ENCODE results near the gene STK11IP. TPM values are rescaled to one million over a fixed set of nuclear protein-coding genes. Genes with fewer than 3 reads are reported as not detected.

STK11IP gene
- polyA plus RNA-seq, 1 donor from 2014 or later = 54.9 TPM

- TF ChIP-seq REST (IDR thresholded peaks at IDR 0.05; ENCODE audit: borderline replicate concordance) = no peak
- TF ChIP-seq CTCF (IDR thresholded peaks at IDR 0.05; ENCODE audit: poor library complexity, severe bottlenecking) = no peak
- no peak for TF ChIP-seq TAF1 (IDR thresholded peaks at IDR 0.05; ENCODE audit: low read depth)
- no peak for TF ChIP-seq POLR2AphosphoS5 (IDR thresholded peaks at IDR 0.05)
- no peak for TF ChIP-seq RAD21 (conservative IDR thresholded peaks at IDR 0.05)
- no peak for TF ChIP-seq SMC3 (conservative IDR thresholded peaks at IDR 0.05; ENCODE audit: poor library complexity)
- TF ChIP-seq MXI1 (conservative IDR thresholded peaks at IDR 0.05; ENCODE audit: poor library complexity, severe bottlenecking) = no peak
- no peak for TF ChIP-seq EP300 (conservative IDR thresholded peaks at IDR 0.05; ENCODE audit: poor library complexity, severe bottlenecking)
- no peak for TF ChIP-seq EZH2 (IDR thresholded peaks at IDR 0.05; ENCODE audit: borderline replicate concordance, insufficient read depth, low read length, poor library complexity, severe bottlenecking)
- Histone ChIP-seq H3K27ac (ENCODE audit: low read length) (no peak overlapping the region), H3K9me3 (ENCODE audit: low read length) (no peaks in the 10 kb centered on the region), H3K4me3 (ENCODE audit: low read length) (no peak overlapping the region), H3K36me3 (ENCODE audit: insufficient read depth, low read length) (no peaks in the 10 kb centered on the region), H3K4me2 (ENCODE audit: low read length) (no peak overlapping the region), H4K20me1 (ENCODE audit: insufficient read depth) (no peaks in the 10 kb centered on the region), H2AFZ (ENCODE audit: low read depth, low read length) (no peak overlapping the region), H3K9me2 (ENCODE audit: insufficient read depth, low read length) (no peaks in the 10 kb centered on the region), H3K27me3 (ENCODE audit: insufficient read depth, low read depth, low read length) (no peaks in the 10 kb centered on the region), H3F3A (ENCODE audit: insufficient read depth, low read length, poor library complexity, severe bottlenecking) (no peaks in the 10 kb centered on the region), H3K9ac (ENCODE audit: low read length) (no peak overlapping the region), H3K79me2 (replicated peaks; ENCODE audit: insufficient read depth, low read length) (no peaks in the 10 kb centered on the region)
Observed at GRCh38 chr2:219616550-219616949, 18.9 kb downstream of the STK11IP start.

- TF ChIP-seq RAD21 (conservative IDR thresholded peaks at IDR 0.05) = no peak
- TF ChIP-seq MXI1 (conservative IDR thresholded peaks at IDR 0.05; ENCODE audit: poor library complexity, severe bottlenecking) = no peak
- TF ChIP-seq SMC3 (conservative IDR thresholded peaks at IDR 0.05; ENCODE audit: poor library complexity) = no peak
- TF ChIP-seq EZH2 (IDR thresholded peaks at IDR 0.05; ENCODE audit: borderline replicate concordance, insufficient read depth, low read length, poor library complexity, severe bottlenecking) = no peak
- TF ChIP-seq POLR2AphosphoS5 (IDR thresholded peaks at IDR 0.05) = no peak
- no peak for TF ChIP-seq EP300 (conservative IDR thresholded peaks at IDR 0.05; ENCODE audit: poor library complexity, severe bottlenecking)
- no peak for TF ChIP-seq CTCF (IDR thresholded peaks at IDR 0.05; ENCODE audit: poor library complexity, severe bottlenecking)
- no peak for TF ChIP-seq TAF1 (IDR thresholded peaks at IDR 0.05; ENCODE audit: low read depth)
- TF ChIP-seq REST (IDR thresholded peaks at IDR 0.05; ENCODE audit: borderline replicate concordance) = no peak
- Histone ChIP-seq H3K27me3 (ENCODE audit: insufficient read depth, low read depth, low read length) (no peaks in the 10 kb centered on the region), H3K27ac (ENCODE audit: low read length) (no peak overlapping the region), H3K4me3 (ENCODE audit: low read length) (no peak overlapping the region), H3F3A (ENCODE audit: insufficient read depth, low read length, poor library complexity, severe bottlenecking) (no peaks in the 10 kb centered on the region), H3K9me2 (ENCODE audit: insufficient read depth, low read length) (no peaks in the 10 kb centered on the region), H3K79me2 (replicated peaks; ENCODE audit: insufficient read depth, low read length) (no peaks in the 10 kb centered on the region), H3K9ac (ENCODE audit: low read length) (no peak overlapping the region), H3K9me3 (ENCODE audit: low read length) (no peaks in the 10 kb centered on the region), H3K4me2 (ENCODE audit: low read length) (no peak overlapping the region), H4K20me1 (ENCODE audit: insufficient read depth) (no peaks in the 10 kb centered on the region), H2AFZ (ENCODE audit: low read depth, low read length) (no peak overlapping the region), H3K36me3 (ENCODE audit: insufficient read depth, low read length) (no peaks in the 10 kb centered on the region)
Observed at GRCh38 chr2:219618733-219619122, 21.1 kb downstream of the STK11IP start.
